GM21367 (cell line): ENCODE data around the gene TGIF2.
A peak's percentile ranks its signal among the peaks of the same experiment; 100 is the strongest.

Experiments used
- ATAC-seq: cut with Tn5 transposase; IDR thresholded peaks from one replicate; pipeline ENCODE4 v1.9.1; 2021; ENCODE audit not compliant: unreplicated experiment

The TGIF2 gene

GRCh38 chr20:36573103-36573797, at the start of gene TGIF2:
TSS of gene TGIF2 (plus strand) at chr20:36573597. CDS start at chr20:36578775, 5,178 bp downstream.
- ATAC-seq, result peak; percentile 50

- no peak for ATAC-seq
These were observed 47.6 kb upstream of the TGIF2 start for GRCh38 chr20:36525620-36526365.

GRCh38 chr20:36526521-36527011, 46.8 kb upstream of the TGIF2 start:
- ATAC-seq, result no peak

GRCh38 chr20:36527331-36528125, 45.9 kb upstream of the TGIF2 start:
- no peak for ATAC-seq

GRCh38 chr20:36528176-36528874, 45.1 kb upstream of the TGIF2 start:
- no peak for ATAC-seq

GRCh38 chr20:36528875-36529417, 44.5 kb upstream of the TGIF2 start:
- ATAC-seq, result no peak

- ATAC-seq, result no peak
These were observed 41.0 kb upstream of the TGIF2 start for GRCh38 chr20:36532388-36532787.

GRCh38 chr20:36532822-36533221, 40.6 kb upstream of the TGIF2 start:
- no peak for ATAC-seq

GRCh38 chr20:36538026-36538722, 35.2 kb upstream of the TGIF2 start:
- ATAC-seq, result no peak

GRCh38 chr20:36540551-36541211, 32.7 kb upstream of the TGIF2 start:
- no peak for ATAC-seq

GRCh38 chr20:36541227-36541767, 32.1 kb upstream of the TGIF2 start, which contains the start of gene MYL9:
TSS of gene MYL9 (plus strand) at chr20:36541519. CDS start at chr20:36544885, 3,366 bp downstream.
- ATAC-seq, result no peak

- no peak for ATAC-seq
These were observed 31.5 kb upstream of the TGIF2 start for GRCh38 chr20:36541768-36542488.

- no peak for ATAC-seq
These were observed 30.7 kb upstream of the TGIF2 start for GRCh38 chr20:36542516-36543183.

- no peak for ATAC-seq
These were observed 29.9 kb upstream of the TGIF2 start for GRCh38 chr20:36543184-36544133.

- no peak for ATAC-seq
These were observed 29.0 kb upstream of the TGIF2 start for GRCh38 chr20:36544134-36545018.
